GM12873 (cell line): ENCODE measurements around the gene ELANE.

ENCODE experiments used
- CTCF ChIP-seq: IDR thresholded peaks from 2 replicates; pipeline ENCODE4 v1.5.1; 2012; ENCODE audit warnings: low read depth, mild to moderate bottlenecking, moderate library complexity, low read length, control low read depth; ENCODE audit not compliant: insufficient read depth; ENCODE audit errors: missing control alignments

The ELANE gene

GRCh38 chr19:825897-826644, 26.0 kb upstream of the ELANE start:
- no peak for TF ChIP-seq CTCF

- TF ChIP-seq CTCF, result no peak
Measured at GRCh38 chr19:827314-827709, 24.8 kb upstream of the ELANE start.

- TF ChIP-seq CTCF, result no peak
Measured at GRCh38 chr19:827710-828321, 24.3 kb upstream of the ELANE start, which contains the start of gene AZU1. Gene AZU1 (plus strand): TSS chr19:827837. CDS start chr19:827847, 10 bp downstream.

GRCh38 chr19:829129-829758, 22.9 kb upstream of the ELANE start:
- TF ChIP-seq CTCF, result no peak

GRCh38 chr19:831407-832369, 20.4 kb upstream of the ELANE start:
- TF ChIP-seq CTCF, result no peak

GRCh38 chr19:834216-834615, 17.9 kb upstream of the ELANE start:
- no peak for TF ChIP-seq CTCF
